SK-N-SH (cell line): ENCODE data around the gene RNF138. TPM values are rescaled to one million over a fixed set of nuclear protein-coding genes. Genes with fewer than 3 reads are reported as not detected.

Source experiments
- CTCF ChIA-PET: fragments of 300-600, 350-600 bp; formaldehyde crosslinking; extraction: SDS; loops from one replicate; lab custom pipeline; 2021; lab: Yijun Ruan, JAX
- POLR2A ChIA-PET: fragments of 350-600 bp; sonication (Branson Sonifier 250); formaldehyde crosslinking; extraction: SDS; loops from one replicate; lab custom pipeline; 2020; ENCODE audit warnings: antibody characterized with exemption, inconsistent platforms; lab: Yijun Ruan, JAX
- DNase-seq: peaks from one replicate; pipeline ENCODE4 v3.0.0; 2012
- H2AFZ ChIP-seq: fragments of 200-600 bp; sonication (generic); 2 replicates; pipeline ENCODE4 v1.8.1; 2016; ENCODE audit warnings: antibody characterized with exemption, mild to moderate bottlenecking, low read depth
- H3F3A ChIP-seq: fragments of 200-600 bp; sonication (generic); replicated peaks from 2 replicates; pipeline ENCODE3; 2016; ENCODE audit warnings: antibody characterized with exemption, mild to moderate bottlenecking; ENCODE audit not compliant: insufficient read depth
- H3K27ac ChIP-seq, 2 experiments: fragments of 200-500 bp in 1 of 2; fragments of 200-600 bp in 1 of 2; sonication (Bioruptor generic) in 1 of 2; sonication (generic), shearing (Covaris generic) in 1 of 2; 2 replicates each; pipeline versions ENCODE4 v1.5.1 to v1.6.1; 2014 to 2016; ENCODE audit warnings: low read depth in 2 of 2, inconsistent platforms in 1 of 2, low read length in 1 of 2, mild to moderate bottlenecking in 1 of 2, mixed read lengths in 1 of 2
- H3K27me3 ChIP-seq: fragments of 200-600 bp; sonication (generic), shearing (Covaris generic); 2 replicates; pipeline ENCODE4 v1.6.1; 2016; ENCODE audit warnings: mixed run types; ENCODE audit not compliant: insufficient read depth
- H3K36me3 ChIP-seq, 2 experiments: fragments of 200-500 bp in 1 of 2; fragments of 200-600 bp in 1 of 2; sonication (Bioruptor generic) in 1 of 2; sonication (generic) in 1 of 2; replicated peaks in 1 of 2; 2 replicates each; pipeline versions ENCODE3 to v1.5.1; 2014 to 2016; ENCODE audit warnings: low read length in 1 of 2, mild to moderate bottlenecking in 1 of 2; ENCODE audit not compliant: insufficient read depth in 2 of 2, control insufficient read depth in 1 of 2
- H3K4me1 ChIP-seq, 2 experiments: fragments of 200-500 bp in 1 of 2; fragments of 200-600 bp in 1 of 2; sonication (Bioruptor generic) in 1 of 2; sonication (generic), shearing (Covaris generic) in 1 of 2; 2 replicates each; pipeline versions ENCODE4 v1.5.1 to v1.6.1; 2014 to 2016; ENCODE audit warnings: low read depth in 1 of 2, low read length in 1 of 2, mixed run types in 1 of 2; ENCODE audit not compliant: insufficient read depth in 2 of 2, control insufficient read depth in 1 of 2
- H3K4me2 ChIP-seq: fragments of 200-600 bp; sonication (generic), shearing (Covaris generic); 2 replicates; pipeline ENCODE4 v1.6.1; 2017; ENCODE audit warnings: mixed run types
- H3K4me3 ChIP-seq, 2 experiments: fragments of 200-500 bp in 1 of 2; fragments of 200-600 bp in 1 of 2; sonication (Bioruptor generic) in 1 of 2; sonication (generic), shearing (Covaris generic) in 1 of 2; 2 replicates each; pipeline versions ENCODE4 v1.5.1 to v1.8.1; 2014 to 2016; ENCODE audit warnings: low read depth in 2 of 2, inconsistent platforms in 1 of 2, low read length in 1 of 2, mild to moderate bottlenecking in 1 of 2, mixed read lengths in 1 of 2, moderate library complexity in 1 of 2
- H3K79me2 ChIP-seq: fragments of 200-600 bp; sonication (generic); 2 replicates; pipeline ENCODE4 v1.8.1; 2017; ENCODE audit warnings: mild to moderate bottlenecking; ENCODE audit not compliant: insufficient read depth
- H3K9ac ChIP-seq: fragments of 200-600 bp; sonication (generic); 2 replicates; pipeline ENCODE4 v1.6.1; 2017; ENCODE audit warnings: mixed run types
- H3K9me2 ChIP-seq: fragments of 200-600 bp; sonication (generic); 2 replicates; pipeline ENCODE4 v1.6.1; 2017; ENCODE audit warnings: mixed run types
- H3K9me3 ChIP-seq: fragments of 200-600 bp; sonication (generic); 2 replicates; pipeline ENCODE4 v1.6.1; 2017; ENCODE audit warnings: mixed run types, mild to moderate bottlenecking, moderate library complexity
- H4K20me1 ChIP-seq: fragments of 200-600 bp; sonication (generic); 2 replicates; pipeline ENCODE4 v1.6.1; 2017; ENCODE audit warnings: mild to moderate bottlenecking, mixed run types; ENCODE audit not compliant: insufficient read depth
- CHD2 ChIP-seq: fragments of 150-350 bp; IDR thresholded peaks from 2 replicates; pipeline ENCODE4 v1.6.1; 2018; ENCODE audit warnings: low read length; ENCODE audit not compliant: partially characterized antibody
- FOXM1 ChIP-seq: IDR thresholded peaks from 2 replicates; pipeline ENCODE4 v1.4.0; 2012; ENCODE audit warnings: low read depth, mild to moderate bottlenecking
- GABPA ChIP-seq: IDR thresholded peaks from 2 replicates; pipeline ENCODE4 v1.4.0; 2012; ENCODE audit warnings: low read depth, mild to moderate bottlenecking
- GATA2 ChIP-seq: sonication (generic); formaldehyde crosslinking; IDR thresholded peaks from 2 replicates; pipeline ENCODE4 v1.5.0; 2020; ENCODE audit warnings: mild to moderate bottlenecking, missing genetic modification reagents
- IRF3 ChIP-seq: fragments of 150-350 bp; IDR thresholded peaks from 2 replicates; pipeline ENCODE4 v1.6.1; 2016; ENCODE audit warnings: mild to moderate bottlenecking, low read depth, low read length
- MAX ChIP-seq: IDR thresholded peaks from 2 replicates; pipeline ENCODE4 v1.4.0; 2012; ENCODE audit warnings: low read depth
- NRF1 ChIP-seq: IDR thresholded peaks from 2 replicates; pipeline ENCODE4 v1.6.1; 2012; ENCODE audit warnings: low read depth, mild to moderate bottlenecking, low read length
- RCOR1 ChIP-seq: fragments of 150-350 bp; IDR thresholded peaks from 2 replicates; pipeline ENCODE4 v1.6.1; 2017; ENCODE audit warnings: antibody characterized with exemption, low read length
- RFX5 ChIP-seq: IDR thresholded peaks from 2 replicates; pipeline ENCODE4 v1.6.1; 2012; ENCODE audit warnings: mild to moderate bottlenecking, improper control_type of control experiment, low read length
- YY1 ChIP-seq: IDR thresholded peaks from 2 replicates; pipeline ENCODE4 v1.4.0; 2012; ENCODE audit warnings: low read depth, mild to moderate bottlenecking
- WGBS: methylation state at CpG from one replicate; pipeline ENCODE4 v1.1.6; 2017; ENCODE audit warnings: low lambda C conversion rate; 5-methylcytosine and 5-hydroxymethylcytosine counted together
- polyA plus RNA-seq, 3 experiments: library from polyadenylated mRNA; depleted of rRNA; stranded (reverse); fragments of >200 nt; gene quantifications; 2 replicates each; pipeline ENCODE4 v1.2.3, GENCODE V29; 2012
- TF ChIP-seq, protein P1 (sequence below): IDR thresholded peaks from 2 replicates; pipeline ENCODE4 v1.4.0; 2012; ENCODE audit warnings: low read depth, borderline replicate concordance

RNF138 gene
- polyA plus RNA-seq, 1 of the 3 experiments (the other 2 are of a cell fraction), result 22.3 TPM

- POLR2A ChIA-PET, result no interaction called here
- H3K4me3 ChIP-seq, result no peak overlapping the region
- no peak for TF ChIP-seq RFX5
- no peak for TF ChIP-seq GABPA
- no peak for TF ChIP-seq RCOR1
- no peak for TF ChIP-seq CHD2
- no peak for TF ChIP-seq FOXM1
- TF ChIP-seq MAX, result no peak
- TF ChIP-seq NRF1, result no peak
- TF ChIP-seq, protein P1, sequence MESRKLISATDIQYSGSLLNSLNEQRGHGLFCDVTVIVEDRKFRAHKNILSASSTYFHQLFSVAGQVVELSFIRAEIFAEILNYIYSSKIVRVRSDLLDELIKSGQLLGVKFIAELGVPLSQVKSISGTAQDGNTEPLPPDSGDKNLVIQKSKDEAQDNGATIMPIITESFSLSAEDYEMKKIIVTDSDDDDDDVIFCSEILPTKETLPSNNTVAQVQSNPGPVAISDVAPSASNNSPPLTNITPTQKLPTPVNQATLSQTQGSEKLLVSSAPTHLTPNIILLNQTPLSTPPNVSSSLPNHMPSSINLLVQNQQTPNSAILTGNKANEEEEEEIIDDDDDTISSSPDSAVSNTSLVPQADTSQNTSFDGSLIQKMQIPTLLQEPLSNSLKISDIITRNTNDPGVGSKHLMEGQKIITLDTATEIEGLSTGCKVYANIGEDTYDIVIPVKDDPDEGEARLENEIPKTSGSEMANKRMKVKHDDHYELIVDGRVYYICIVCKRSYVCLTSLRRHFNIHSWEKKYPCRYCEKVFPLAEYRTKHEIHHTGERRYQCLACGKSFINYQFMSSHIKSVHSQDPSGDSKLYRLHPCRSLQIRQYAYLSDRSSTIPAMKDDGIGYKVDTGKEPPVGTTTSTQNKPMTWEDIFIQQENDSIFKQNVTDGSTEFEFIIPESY, result no peak
- TF ChIP-seq GATA2 (CRISPR knock-in tag), result no peak
- TF ChIP-seq, all 33 proteins: peak for 0
- Histone ChIP-seq H3K4me1 (no peaks in the 10 kb centered on the region), H2AFZ (no peak overlapping the region), H3K79me2 (peaks cover 97% of the 10 kb centered on the region), H3K9me2 (no peaks in the 10 kb centered on the region), H3K27me3 (no peaks in the 10 kb centered on the region), H3K4me2 (no peak overlapping the region), H3F3A (no peaks in the 10 kb centered on the region), H3K9ac (no peak overlapping the region), H4K20me1 (peaks cover 33% of the 10 kb centered on the region), H3K9me3 (no peaks in the 10 kb centered on the region), H3K36me3 (peaks cover 0 to 13% of the 10 kb centered on the region in 2 experiments), H3K27ac (no peak overlapping the region)
- DNase-seq, result no peak
- WGBS, result 73% methylated on average over 2 of the region's 2 CpGs
- CTCF ChIA-PET, result interaction anchor here (0.7 to 1.4 kb wide), 2 partner anchors 11 to 32 kb away, joined by 3 to 4 read pairs; no protein-coding TSS in a partner anchor
Observed at GRCh38 chr18:32104516-32104915, 12.8 kb downstream of the RNF138 start.

DNA sequence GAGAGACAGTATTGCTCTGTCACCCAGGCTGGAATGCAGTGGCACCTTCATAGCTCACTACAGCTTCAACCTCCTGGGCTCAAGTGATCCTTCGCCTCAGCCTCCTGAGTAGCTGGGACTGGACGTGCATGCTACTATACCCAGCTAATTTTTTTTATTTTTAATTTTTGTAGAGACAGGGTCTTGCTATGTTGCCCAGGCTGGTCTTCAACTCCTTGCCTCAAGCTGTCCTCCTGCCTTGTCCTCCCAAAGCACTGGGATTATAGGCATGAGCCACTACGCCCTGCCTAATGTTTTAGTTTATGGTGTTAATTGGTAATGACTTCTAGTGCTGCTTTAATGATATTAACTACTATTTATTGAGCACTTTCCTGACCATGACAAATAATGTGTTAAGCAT is 18.3 kb downstream of the RNF138 start:
- H3K9me2 ChIP-seq, result no peaks in the 10 kb centered on the region
- DNase-seq, result no peak

More for the DNA sequence above, 18.3 kb downstream of the RNF138 start:
- Histone ChIP-seq H3F3A (no peaks in the 10 kb centered on the region), H3K4me1 (no peaks in the 10 kb centered on the region), H3K36me3 (peaks cover 6 to 16% of the 10 kb centered on the region in 2 experiments), H2AFZ (no peak overlapping the region), H3K27ac (no peak overlapping the region), H4K20me1 (peaks cover 28% of the 10 kb centered on the region), H3K9ac (no peak overlapping the region), H3K79me2 (peaks cover 85% of the 10 kb centered on the region), H3K27me3 (no peaks in the 10 kb centered on the region), H3K4me3 (no peak overlapping the region), H3K4me2 (no peak overlapping the region), H3K9me3 (no peaks in the 10 kb centered on the region)
- ChIA-PET POLR2A (no interaction called here), CTCF (no interaction called here)
- 96% methylated on average over 3 of the region's 3 CpGs for WGBS
- TF ChIP-seq IRF3 (no peak), FOXM1 (no peak), YY1 (no peak)
